GM12892 (cell line): ENCODE data around the gene PARP3.

Experiments
- DNase-seq: peaks from one replicate; pipeline ENCODE4 v3.0.0; 2011; ENCODE audit not compliant: insufficient read length
- FAIRE-seq: peaks from 2 replicates; lab custom pipeline; 2011; peaks lifted over from hg19 to GRCh38; lab: Jason Lieb, UNC
- POLR2A ChIP-seq: IDR thresholded peaks from 2 replicates; pipeline ENCODE4 v1.6.1; 2011; ENCODE audit warnings: low read depth, low read length, control low read depth
- POLR2AphosphoS5 ChIP-seq: IDR thresholded peaks from 2 replicates; pipeline ENCODE4 v1.6.1; 2011; ENCODE audit warnings: low read depth, low read length, control low read depth
- TAF1 ChIP-seq: IDR thresholded peaks from 2 replicates; pipeline ENCODE4 v1.6.1; 2011; ENCODE audit warnings: low read depth, mild to moderate bottlenecking, control low read depth, low read length, borderline replicate concordance

Gene PARP3

GRCh38 chr3:51974963-51975851 is 33.0 kb downstream of the PARP3 start, which contains the start of gene ABHD14A:
TSS of gene ABHD14A (plus strand) at chr3:51975064. CDS start at chr3:51975136, 72 bp downstream.
- FAIRE-seq (peak; percentile 91), DNase-seq (peak; percentile 94)
- TF ChIP-seq POLR2A (peak; percentile 78), TAF1 (no peak), POLR2AphosphoS5 (0 out of 2 replicates have a peak, but pooled peaks have one; percentile 34)

- DNase-seq (no peak), FAIRE-seq (no peak)
- TF ChIP-seq POLR2A (no peak), TAF1 (no peak), POLR2AphosphoS5 (no peak)
Measured at GRCh38 chr3:51975852-51976549, 33.8 kb downstream of the PARP3 start.

GRCh38 chr3:51977446-51978142 is 35.4 kb downstream of the PARP3 start:
- TF ChIP-seq POLR2AphosphoS5 = no peak
- TF ChIP-seq POLR2A = no peak
- no peak for TF ChIP-seq TAF1
- DNase-seq = no peak
- no peak for FAIRE-seq

- no peak for DNase-seq
- FAIRE-seq = no peak
- TF ChIP-seq POLR2AphosphoS5 (no peak), TAF1 (no peak), POLR2A (no peak)
Measured at GRCh38 chr3:51978143-51978502, 36.0 kb downstream of the PARP3 start.

GRCh38 chr3:51980253-51980652 is 38.1 kb downstream of the PARP3 start:
- FAIRE-seq (no peak), DNase-seq (no peak)
- no peak for TF ChIP-seq POLR2A
- TF ChIP-seq POLR2AphosphoS5 = no peak
- no peak for TF ChIP-seq TAF1

GRCh38 chr3:51982352-51982837 is 40.2 kb downstream of the PARP3 start:
- no peak for TF ChIP-seq TAF1
- TF ChIP-seq POLR2AphosphoS5 = no peak; the same call in 1 of the 2 replicates
- no peak for TF ChIP-seq POLR2A
- FAIRE-seq (peak; percentile 96), DNase-seq (peak; percentile 79)

- FAIRE-seq (peak; percentile 98), DNase-seq (peak; percentile 98)
- peak; percentile 76; the same call in 1 of the 2 replicates for TF ChIP-seq POLR2A
- peak; percentile 52 for TF ChIP-seq POLR2AphosphoS5
- 0 out of 2 replicates have a peak, but pooled peaks have one; percentile 6 for TF ChIP-seq TAF1
Measured at GRCh38 chr3:51982838-51983577, 40.8 kb downstream of the PARP3 start, which contains the start of gene ACY1. TSS of gene ACY1 (plus strand) at chr3:51983535. CDS start at chr3:51984065, 530 bp downstream.

GRCh38 chr3:51983578-51984268 is 41.6 kb downstream of the PARP3 start:
- TF ChIP-seq POLR2AphosphoS5 (no peak), TAF1 (no peak), POLR2A (no peak)
- FAIRE-seq (no peak), DNase-seq (no peak)

GRCh38 chr3:51984269-51984647 is 42.1 kb downstream of the PARP3 start:
- no peak for DNase-seq
- no peak for TF ChIP-seq TAF1
- TF ChIP-seq POLR2AphosphoS5 = no peak
- no peak for TF ChIP-seq POLR2A
- no peak for FAIRE-seq
